Hepatocyte (in vitro differentiated cells): ENCODE data around the gene ACOX3.

Experiments used
- CTCF ChIP-seq: fragments of 200-600 bp; sonication (generic); IDR thresholded peaks from 2 replicates; pipeline ENCODE4 v1.5.1; 2016; ENCODE audit warnings: antibody characterized with exemption, mild to moderate bottlenecking; ENCODE audit not compliant: poor library complexity
- EZH2 ChIP-seq: fragments of 200-600 bp; sonication (generic); IDR thresholded peaks from 2 replicates; pipeline ENCODE4 v1.6.1; 2016; ENCODE audit warnings: antibody characterized with exemption, mild to moderate bottlenecking, borderline replicate concordance
- EZH2phosphoT487 ChIP-seq: fragments of 200-600 bp; sonication (generic); IDR thresholded peaks from one replicate; pipeline ENCODE4 v1.6.1; 2018; ENCODE audit warnings: antibody characterized with exemption, mild to moderate bottlenecking, low read depth, moderate library complexity; ENCODE audit not compliant: unreplicated experiment, severe bottlenecking

- TF ChIP-seq CTCF (no peak), EZH2phosphoT487 (no peak), EZH2 (no peak)
Measured at GRCh38 chr4:8477676-8478075, 37.2 kb upstream of the ACOX3 start.
